Measurements from ENCODE around the gene MIEF1.

Gene MIEF1

DNA sequence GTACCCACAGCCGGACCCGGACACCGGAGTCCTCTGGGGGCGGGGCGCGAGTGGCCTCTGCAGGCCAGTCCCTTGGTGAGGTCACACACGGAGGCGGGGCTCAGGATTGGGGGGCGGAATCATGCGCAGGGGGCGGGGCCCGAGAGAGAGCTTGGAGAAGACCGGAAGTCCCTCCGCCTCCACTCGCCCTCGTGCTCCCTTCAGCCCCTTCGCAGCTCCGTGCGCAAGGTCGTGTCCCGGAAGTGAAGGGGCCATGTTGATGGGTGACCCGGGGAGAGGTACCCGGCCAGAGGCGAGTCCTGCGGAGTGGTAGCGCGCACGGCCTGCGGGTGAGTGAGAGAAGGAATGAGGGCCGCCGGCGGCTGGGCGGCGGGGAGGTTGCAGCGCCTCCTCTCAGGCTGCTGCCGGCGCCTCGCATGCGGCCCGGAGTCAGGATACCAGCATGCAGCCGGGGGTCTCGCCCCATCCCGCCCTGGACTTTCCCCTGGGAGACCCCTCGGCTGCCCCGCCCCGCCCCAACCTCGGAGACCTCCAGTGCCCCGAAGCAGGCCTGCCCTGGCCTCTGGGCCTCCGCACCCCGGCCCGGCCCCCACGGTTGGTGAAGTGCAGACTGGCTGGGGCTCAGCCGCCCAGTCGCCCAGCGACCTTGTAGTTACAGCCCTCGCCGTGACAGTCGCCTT is at the start of gene MIEF1:
TSS of gene MIEF1 (plus strand) at position 182 of the 680 bp plus-strand sequence. CDS start 9,005 bp downstream, outside the sequence.
- peak; percentile 90 for DNase-seq

- no peak for DNase-seq
Measured at GRCh38 chr22:39452740-39453040, 49.4 kb upstream of the MIEF1 start.

- no peak for DNase-seq
Measured at GRCh38 chr22:39453765-39454378, 48.2 kb upstream of the MIEF1 start.

DNA sequence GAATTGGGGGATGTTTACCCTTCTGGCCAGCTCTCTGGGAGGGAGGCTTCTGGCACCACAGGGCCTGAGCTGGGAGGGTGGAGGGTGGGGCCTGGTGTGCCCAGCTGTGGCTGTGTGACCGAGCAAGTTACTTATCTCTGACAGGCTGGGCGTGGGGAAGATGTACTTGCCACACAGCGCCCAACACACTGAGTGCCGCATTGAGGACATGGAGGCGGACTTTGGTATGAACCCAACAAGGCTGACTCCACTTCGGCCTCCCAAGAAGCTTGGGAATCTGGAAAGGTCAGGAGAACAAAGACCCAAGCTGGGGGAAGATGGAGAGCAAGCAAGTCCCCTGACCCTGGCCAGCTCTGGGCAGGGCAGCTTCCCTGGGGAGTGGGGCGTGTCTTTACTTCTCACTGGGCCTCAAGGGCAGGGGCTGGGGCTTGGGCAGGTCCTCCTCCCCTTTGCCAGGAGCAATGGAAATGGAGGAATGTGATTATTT is 47.7 kb upstream of the MIEF1 start:
- no peak for DNase-seq

GRCh38 chr22:39456522-39457197 is 45.4 kb upstream of the MIEF1 start, which contains the start of gene MGAT3:
Gene MGAT3, plus strand, starts transcription at chr22:39457012. Its CDS starts 30,336 bp downstream, at chr22:39487348.
- DNase-seq, result no peak

DNA sequence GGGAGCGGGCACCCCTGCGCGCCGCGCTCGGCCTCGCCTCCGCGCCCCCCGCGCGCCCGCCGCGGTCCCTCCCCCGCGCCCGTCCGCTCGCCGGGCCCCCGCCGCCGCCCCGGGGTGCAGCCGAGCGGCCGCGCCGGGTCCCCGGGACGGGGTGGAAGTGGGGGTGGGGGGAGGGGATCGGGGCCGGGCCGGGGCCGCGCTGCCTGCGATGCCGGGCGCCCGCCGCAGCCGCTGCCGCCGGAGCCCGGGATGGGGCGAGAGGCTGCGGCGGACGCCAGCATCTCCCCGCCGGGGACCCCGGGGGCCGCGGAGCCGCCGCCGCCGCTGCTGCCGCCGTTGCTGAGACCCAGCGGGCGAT is 44.9 kb upstream of the MIEF1 start:
- DNase-seq, result no peak

GRCh38 chr22:39457556-39458443 is 44.3 kb upstream of the MIEF1 start:
- DNase-seq, result no peak

GRCh38 chr22:39458444-39459083 is 43.5 kb upstream of the MIEF1 start:
- no peak for DNase-seq

- DNase-seq, result no peak
Measured at GRCh38 chr22:39459681-39460080, 42.4 kb upstream of the MIEF1 start.

DNA sequence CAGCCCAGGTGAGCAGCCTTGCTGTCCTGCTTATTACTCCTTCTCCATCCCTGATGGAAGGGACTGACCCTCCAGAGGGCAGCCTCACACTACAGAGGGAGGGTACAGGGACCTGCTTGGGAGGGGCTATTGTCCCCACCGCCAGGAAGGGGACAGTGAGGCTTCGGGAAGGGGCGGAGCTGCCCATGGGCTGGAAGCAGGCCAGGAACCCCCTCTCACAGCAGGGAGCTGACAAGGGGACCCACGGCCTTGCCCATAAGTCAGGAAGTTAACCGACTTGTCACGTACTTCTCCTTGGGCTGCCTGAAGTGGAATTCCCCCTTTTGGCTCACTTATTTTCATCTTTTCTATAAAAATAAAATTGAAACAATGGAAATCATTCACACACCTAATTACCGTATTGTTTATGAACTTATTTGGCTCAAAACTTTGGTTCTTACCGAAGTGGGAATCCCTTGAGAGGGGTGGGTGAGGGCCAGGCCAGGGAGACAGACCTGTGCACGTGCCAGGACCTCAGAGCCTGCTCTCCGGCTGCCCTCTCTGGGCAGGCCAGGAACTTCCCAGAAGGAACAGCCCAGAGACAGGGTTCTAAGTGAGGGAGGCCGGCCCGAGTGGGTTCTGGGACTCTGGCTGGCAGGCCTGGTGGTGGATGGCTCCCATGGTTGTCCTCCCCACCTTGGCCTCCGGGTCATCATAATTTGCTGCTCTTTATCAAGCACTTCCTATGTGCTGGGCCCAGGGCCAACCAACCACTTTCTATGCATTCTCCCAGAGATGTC is 39.5 kb upstream of the MIEF1 start:
- no peak for DNase-seq

DNA sequence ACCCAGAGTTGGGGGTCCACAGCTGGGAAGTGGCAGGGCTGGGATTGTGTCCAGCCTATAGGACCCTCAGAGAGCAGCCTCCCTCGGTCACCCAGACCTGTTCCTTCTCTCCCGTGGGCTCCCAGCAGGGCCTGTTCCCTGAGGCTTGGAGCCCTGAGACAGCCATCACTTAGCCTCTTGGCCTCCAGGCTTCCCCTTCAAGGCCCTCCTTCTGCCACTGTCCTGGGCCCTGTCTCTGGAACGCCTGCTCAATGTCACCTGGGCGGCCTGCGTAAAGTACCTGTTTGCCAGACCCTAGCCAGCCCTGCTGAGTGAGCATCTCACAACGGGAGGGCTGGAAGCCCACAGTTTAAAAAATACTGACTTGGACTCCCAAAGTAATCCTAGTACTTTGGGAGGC is 38.8 kb upstream of the MIEF1 start:
- DNase-seq, result no peak

GRCh38 chr22:39463931-39464390 is 38.1 kb upstream of the MIEF1 start:
- DNase-seq, result no peak

- DNase-seq, result no peak
Measured at GRCh38 chr22:39466228-39467006, 35.7 kb upstream of the MIEF1 start.

DNA sequence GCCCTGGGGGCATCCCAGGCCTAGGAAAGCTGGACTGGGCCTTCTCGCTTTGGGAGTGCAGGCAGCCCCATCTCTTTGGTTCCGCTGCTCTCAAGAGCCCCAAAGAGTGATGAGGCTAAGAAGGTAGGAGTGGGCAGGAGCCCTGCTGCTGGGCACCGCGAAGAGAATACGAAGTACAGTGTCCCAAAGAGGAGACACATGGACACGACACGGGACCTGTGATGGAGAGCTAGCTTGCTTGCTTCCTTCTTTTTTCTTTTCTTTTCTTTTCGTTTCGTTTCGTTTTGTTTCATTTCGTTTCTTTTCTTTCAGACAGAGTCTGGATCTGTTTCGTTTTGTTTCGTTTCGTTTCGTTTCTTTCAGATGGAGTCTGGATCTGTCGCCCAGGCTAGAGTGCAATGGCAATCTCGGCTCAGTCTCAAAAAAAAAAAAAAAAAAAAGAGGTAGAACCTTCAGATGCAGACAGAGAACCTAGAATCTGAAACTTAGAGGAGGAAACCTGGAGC is 34.6 kb upstream of the MIEF1 start:
- no peak for DNase-seq

- no peak for DNase-seq
Measured at GRCh38 chr22:39468487-39469325, 33.4 kb upstream of the MIEF1 start.

DNA sequence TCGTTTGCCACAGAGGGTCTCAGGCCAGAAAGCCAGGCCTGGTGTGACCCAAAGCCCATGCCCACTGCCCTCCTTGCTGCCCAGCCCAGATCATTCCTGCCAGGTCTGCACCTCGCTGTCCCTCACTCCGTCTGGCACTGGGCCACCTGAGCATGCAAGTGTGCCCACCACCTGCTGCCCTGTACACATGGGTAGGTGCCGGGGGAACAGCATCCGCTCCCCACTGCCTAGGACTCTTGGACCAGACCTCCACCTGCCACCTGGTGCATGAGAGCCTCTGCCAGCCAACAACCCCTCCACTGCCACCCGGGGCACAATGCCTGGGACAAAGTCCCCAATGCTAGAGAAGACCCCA is 32.8 kb upstream of the MIEF1 start:
- DNase-seq, result no peak

DNA sequence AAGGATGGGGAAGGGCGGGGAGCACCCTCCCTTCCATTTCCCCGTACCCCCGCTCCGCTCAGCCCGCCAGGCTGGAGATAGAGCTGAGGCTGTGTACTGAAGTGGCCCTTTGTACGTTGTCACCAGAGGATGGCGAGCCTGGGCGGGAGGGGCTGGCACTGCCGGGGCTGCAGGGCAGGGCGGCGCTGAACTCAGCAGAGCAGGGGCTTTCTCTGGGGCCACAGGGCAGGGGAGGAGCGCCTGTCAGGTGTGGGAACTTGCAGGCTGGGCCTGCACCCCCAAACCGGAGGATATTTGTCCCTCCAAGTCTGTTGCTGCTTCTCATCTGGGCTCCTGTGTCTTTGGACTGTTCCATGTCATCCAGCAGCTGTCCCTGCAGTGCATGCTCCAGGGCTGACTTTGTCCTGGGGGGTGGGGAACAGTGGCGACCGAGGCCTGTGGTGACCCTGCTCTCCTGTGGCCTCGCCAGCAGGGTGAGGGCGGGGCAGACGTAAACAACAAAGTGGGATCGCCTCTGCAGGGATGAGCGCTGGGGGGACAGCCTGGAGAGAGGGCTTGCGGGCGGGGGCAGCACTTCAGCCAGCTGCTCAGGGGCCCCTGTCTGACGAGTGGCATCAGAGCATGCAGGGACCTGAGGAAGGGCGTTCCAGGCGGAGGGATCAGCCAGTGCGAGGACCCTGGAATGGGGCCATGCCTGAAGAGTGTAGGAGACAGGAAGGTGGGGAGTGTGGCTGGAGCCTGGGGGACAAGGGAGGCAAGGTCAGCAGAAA is 32.2 kb upstream of the MIEF1 start:
- no peak for DNase-seq

DNA sequence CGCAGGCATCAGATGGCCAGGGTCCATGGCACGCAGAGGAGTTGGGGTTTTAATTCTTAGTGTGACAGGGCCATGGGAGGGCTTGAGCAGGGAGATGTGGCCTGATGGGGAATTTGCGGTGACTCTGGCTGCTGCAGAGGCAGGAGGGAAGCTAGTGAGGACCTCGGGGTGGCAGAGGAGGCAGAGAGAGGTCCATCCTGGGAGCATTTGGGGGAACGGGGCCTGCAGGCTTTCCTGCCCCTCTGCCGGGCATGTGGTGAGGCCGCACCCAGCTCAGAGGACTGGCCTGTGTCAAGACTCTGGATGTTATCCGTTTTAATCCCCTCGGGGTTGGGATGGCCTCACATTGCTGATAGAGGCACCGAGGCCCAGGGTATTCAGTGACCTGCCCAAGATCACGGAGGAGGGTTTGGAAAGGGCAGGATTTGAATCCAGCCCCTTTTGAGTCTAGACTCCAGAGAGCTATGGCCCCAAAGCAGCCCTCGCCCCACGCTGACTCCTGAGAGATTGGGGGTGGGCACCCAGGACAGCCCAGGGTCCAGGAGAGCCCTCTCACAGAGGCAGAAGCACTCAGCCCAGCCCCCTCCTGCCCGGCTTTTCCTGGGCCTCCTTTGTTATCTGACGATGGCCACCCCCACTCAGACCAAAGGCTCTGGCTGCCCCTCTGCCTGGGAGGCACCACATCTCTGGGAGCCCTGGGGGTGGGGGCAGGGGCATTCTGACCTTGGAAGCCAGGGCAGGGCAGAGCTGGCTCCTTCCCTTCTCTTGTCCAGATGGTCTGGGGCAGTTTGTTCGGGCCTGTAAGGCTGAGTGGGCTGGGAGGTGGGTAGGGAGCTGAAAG is 31.4 kb upstream of the MIEF1 start:
- no peak for DNase-seq

Measured in activated naive CD4-positive, alpha-beta T cell treated with anti-CD3 and anti-CD28 coated beads, Interleukin-2, amount 50 U/mL, for 16 hours (primary cell).